ENCODE measurements around the gene HSD17B12. TPM values are rescaled to one million over a fixed set of nuclear protein-coding genes. Genes with fewer than 3 reads are reported as not detected.

The HSD17B12 gene
- polyA plus RNA-seq, 2 of the 4 experiments (the other 2 are of a cell fraction), result 102 to 103 TPM

GRCh38 chr11:43825217-43825816, 144.8 kb downstream of the HSD17B12 start:
- ATAC-seq (peak; percentile 30 to 70; a peak in 5 of 6 replicates), FAIRE-seq (no peak), DNase-seq (ENCODE audit: low read depth in 1 of 2, low spot score in 1 of 2) (peak; percentile 10 to 31)
- no peak overlapping the region for H3K27ac ChIP-seq
- H3K4me3 ChIP-seq, result no peak overlapping the region
- peaks cover 7% of the 10 kb centered on the region; the same call in 2 of the 3 replicates for H3K4me1 ChIP-seq
- no peaks in the 10 kb centered on the region for H3K9me3 ChIP-seq
- WGBS (ENCODE audit: missing lambda C conversion rate), result 48% methylated on average over 5 of the region's 5 CpGs
- TF ChIP-seq, protein P1, sequence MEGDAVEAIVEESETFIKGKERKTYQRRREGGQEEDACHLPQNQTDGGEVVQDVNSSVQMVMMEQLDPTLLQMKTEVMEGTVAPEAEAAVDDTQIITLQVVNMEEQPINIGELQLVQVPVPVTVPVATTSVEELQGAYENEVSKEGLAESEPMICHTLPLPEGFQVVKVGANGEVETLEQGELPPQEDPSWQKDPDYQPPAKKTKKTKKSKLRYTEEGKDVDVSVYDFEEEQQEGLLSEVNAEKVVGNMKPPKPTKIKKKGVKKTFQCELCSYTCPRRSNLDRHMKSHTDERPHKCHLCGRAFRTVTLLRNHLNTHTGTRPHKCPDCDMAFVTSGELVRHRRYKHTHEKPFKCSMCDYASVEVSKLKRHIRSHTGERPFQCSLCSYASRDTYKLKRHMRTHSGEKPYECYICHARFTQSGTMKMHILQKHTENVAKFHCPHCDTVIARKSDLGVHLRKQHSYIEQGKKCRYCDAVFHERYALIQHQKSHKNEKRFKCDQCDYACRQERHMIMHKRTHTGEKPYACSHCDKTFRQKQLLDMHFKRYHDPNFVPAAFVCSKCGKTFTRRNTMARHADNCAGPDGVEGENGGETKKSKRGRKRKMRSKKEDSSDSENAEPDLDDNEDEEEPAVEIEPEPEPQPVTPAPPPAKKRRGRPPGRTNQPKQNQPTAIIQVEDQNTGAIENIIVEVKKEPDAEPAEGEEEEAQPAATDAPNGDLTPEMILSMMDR (IDR thresholded peaks at IDR 0.05), result peak; percentile 84
- TF ChIP-seq ZC3H11A (IDR thresholded peaks at IDR 0.05), result no peak
- TF ChIP-seq SMC3 (IDR thresholded peaks at IDR 0.05), result peak; percentile 45; the same call in 2 of the 3 replicates
- peak; percentile 61 to 68 for TF ChIP-seq RAD21 (conservative IDR thresholded peaks at IDR 0.05 in 1 of 2, IDR thresholded peaks at IDR 0.05 in 1 of 2)
- ChIA-PET POLR2A (no interaction called here), CTCF (interaction anchor here (0.7 to 5.3 kb wide), 30 partner anchors 9 to 243 kb away, joined by 3 to 78 read pairs (median 4); no protein-coding TSS in a partner anchor)
- H3K4me2 ChIP-seq, result no peak overlapping the region

- CTCF ChIA-PET, result interaction anchor here (0.7 to 6.9 kb wide), 7 partner anchors 12 to 458 kb away, joined by 3 to 61 read pairs (median 4); no protein-coding TSS in a partner anchor
- POLR2A ChIA-PET, result interaction anchor here (0.7 to 2.1 kb wide), 3 partner anchors 91 to 151 kb away, joined by 3 to 7 read pairs (median 4); partner anchors contain the start of genes C11orf96 and HSD17B12
- Histone ChIP-seq H3K9me3 (no peaks in the 10 kb centered on the region), H3K4me2 (peak overlapping the region; percentile 60), H3K27ac (0 out of 6 replicates have a peak overlapping the region, but pooled peaks have one; percentile 17 to 22), H3K4me1 (peaks cover 19% of the 10 kb centered on the region), H3K4me3 (no peak overlapping the region)
- ATAC-seq (peak; percentile 100), DNase-seq (ENCODE audit: low read depth in 1 of 2, low spot score in 1 of 2) (peak; percentile 84 to 90), FAIRE-seq (peak; percentile 99)
- WGBS (ENCODE audit: missing lambda C conversion rate), result 2% methylated on average over 5 of the region's 5 CpGs
- TF ChIP-seq, protein P2, sequence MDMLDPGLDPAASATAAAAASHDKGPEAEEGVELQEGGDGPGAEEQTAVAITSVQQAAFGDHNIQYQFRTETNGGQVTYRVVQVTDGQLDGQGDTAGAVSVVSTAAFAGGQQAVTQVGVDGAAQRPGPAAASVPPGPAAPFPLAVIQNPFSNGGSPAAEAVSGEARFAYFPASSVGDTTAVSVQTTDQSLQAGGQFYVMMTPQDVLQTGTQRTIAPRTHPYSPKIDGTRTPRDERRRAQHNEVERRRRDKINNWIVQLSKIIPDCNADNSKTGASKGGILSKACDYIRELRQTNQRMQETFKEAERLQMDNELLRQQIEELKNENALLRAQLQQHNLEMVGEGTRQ (IDR thresholded peaks at IDR 0.05), result no peak
- TF ChIP-seq ZFP36 (IDR thresholded peaks at IDR 0.05; ENCODE audit: borderline replicate concordance, partially characterized antibody) (no peak), RCOR1 (IDR thresholded peaks at IDR 0.05; ENCODE audit: low read depth, low read length) (no peak), RFX5 (IDR thresholded peaks at IDR 0.05) (no peak), CEBPB (IDR thresholded peaks at IDR 0.05) (peak; percentile 36 to 44; a peak in 3 of 4 replicates), JUNB (IDR thresholded peaks at IDR 0.05) (peak; percentile 94), HOXA7 (CRISPR knock-in tag; IDR thresholded peaks at IDR 0.05) (no peak), HDAC2 (IDR thresholded peaks at IDR 0.05) (no peak), POLR2A (IDR thresholded peaks at IDR 0.05; ENCODE audit: low read length) (no peak), FOSL2 (IDR thresholded peaks at IDR 0.05) (peak; percentile 93; the same call in 1 of the 2 replicates), FOSL2 (CRISPR knock-in tag; IDR thresholded peaks at IDR 0.05) (peak; percentile 99), PHF8 (IDR thresholded peaks at IDR 0.05; ENCODE audit: borderline replicate concordance, low read depth) (no peak), HOXB13 (CRISPR knock-in tag; IDR thresholded peaks at IDR 0.05; ENCODE audit: low read depth) (no peak), HOXB5 (CRISPR knock-in tag; IDR thresholded peaks at IDR 0.05) (no peak), CBX8 (IDR thresholded peaks at IDR 0.05) (no peak), RNF2 (IDR thresholded peaks at IDR 0.05; ENCODE audit: borderline replicate concordance, low read depth) (no peak), MAZ (IDR thresholded peaks at IDR 0.05; ENCODE audit: borderline replicate concordance, low read depth, low read length) (no peak), CBX2 (IDR thresholded peaks at IDR 0.05; ENCODE audit: borderline replicate concordance, low read depth) (no peak), CHD2 (IDR thresholded peaks at IDR 0.05; ENCODE audit: low read length, partially characterized antibody) (no peak), JUN (IDR thresholded peaks at IDR 0.05) (peak in 1 of 2 experiments; percentile 65; a peak in 2 of 5 replicates), NPAS2 (CRISPR knock-in tag; IDR thresholded peaks at IDR 0.05; ENCODE audit: borderline replicate concordance) (no peak), MAX (IDR thresholded peaks at IDR 0.05) (peak; percentile 53), EHF (CRISPR knock-in tag; IDR thresholded peaks at IDR 0.05) (no peak)
- TF ChIP-seq, protein P3, sequence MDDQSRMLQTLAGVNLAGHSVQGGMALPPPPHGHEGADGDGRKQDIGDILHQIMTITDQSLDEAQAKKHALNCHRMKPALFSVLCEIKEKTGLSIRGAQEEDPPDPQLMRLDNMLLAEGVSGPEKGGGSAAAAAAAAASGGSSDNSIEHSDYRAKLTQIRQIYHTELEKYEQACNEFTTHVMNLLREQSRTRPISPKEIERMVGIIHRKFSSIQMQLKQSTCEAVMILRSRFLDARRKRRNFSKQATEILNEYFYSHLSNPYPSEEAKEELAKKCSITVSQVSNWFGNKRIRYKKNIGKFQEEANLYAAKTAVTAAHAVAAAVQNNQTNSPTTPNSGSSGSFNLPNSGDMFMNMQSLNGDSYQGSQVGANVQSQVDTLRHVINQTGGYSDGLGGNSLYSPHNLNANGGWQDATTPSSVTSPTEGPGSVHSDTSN (IDR thresholded peaks at IDR 0.05), result no peak
Observed at GRCh38 chr11:43830928-43831440, 150.4 kb downstream of the HSD17B12 start.

All from A549 (cell line).